GM12873 (cell line): ENCODE data around the gene ABCA2.

Experiments used
- TF ChIP-seq, protein P1 (sequence below): IDR thresholded peaks from 2 replicates; pipeline ENCODE4 v1.5.1; 2012; ENCODE audit warnings: low read depth, mild to moderate bottlenecking, moderate library complexity, low read length, control low read depth; ENCODE audit not compliant: insufficient read depth; ENCODE audit errors: missing control alignments

ABCA2 gene

DNA sequence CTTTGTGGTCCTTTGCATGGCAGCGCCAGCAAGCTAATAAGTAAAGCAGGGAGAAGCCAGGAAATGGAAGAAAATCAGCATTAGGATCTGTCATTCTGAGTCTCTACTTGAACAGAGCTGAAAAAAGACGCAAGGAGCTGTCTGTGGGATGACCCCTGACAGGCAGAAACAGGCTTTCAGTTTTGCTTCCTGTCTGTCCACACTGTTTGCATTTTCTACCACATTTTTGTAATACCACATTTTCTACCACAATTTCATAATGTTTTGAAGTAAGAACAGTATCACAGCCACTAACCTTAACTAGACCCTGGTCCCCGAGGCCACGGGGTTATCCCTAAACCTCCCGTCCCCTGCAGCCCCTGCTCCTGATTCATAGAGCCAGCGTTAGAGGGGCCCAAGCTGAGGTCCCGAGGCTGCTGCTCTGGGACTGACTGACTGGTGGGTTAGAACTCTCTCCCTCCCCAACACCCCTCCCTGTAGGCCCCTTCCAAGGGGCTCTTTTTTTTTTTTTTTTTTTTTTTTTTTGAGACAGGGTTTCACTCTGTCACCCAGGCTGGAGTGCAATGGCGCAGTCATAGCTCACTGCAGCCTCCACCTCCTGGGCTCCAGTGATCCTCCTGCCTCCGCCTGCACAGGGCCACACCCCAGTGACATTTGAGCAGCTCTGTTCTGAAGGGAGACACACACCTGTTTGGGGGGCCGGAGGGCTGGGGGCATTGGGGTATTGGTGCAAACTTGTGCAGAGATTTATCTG lies 27.7 kb downstream of the ABCA2 start:
- TF ChIP-seq, protein P1, sequence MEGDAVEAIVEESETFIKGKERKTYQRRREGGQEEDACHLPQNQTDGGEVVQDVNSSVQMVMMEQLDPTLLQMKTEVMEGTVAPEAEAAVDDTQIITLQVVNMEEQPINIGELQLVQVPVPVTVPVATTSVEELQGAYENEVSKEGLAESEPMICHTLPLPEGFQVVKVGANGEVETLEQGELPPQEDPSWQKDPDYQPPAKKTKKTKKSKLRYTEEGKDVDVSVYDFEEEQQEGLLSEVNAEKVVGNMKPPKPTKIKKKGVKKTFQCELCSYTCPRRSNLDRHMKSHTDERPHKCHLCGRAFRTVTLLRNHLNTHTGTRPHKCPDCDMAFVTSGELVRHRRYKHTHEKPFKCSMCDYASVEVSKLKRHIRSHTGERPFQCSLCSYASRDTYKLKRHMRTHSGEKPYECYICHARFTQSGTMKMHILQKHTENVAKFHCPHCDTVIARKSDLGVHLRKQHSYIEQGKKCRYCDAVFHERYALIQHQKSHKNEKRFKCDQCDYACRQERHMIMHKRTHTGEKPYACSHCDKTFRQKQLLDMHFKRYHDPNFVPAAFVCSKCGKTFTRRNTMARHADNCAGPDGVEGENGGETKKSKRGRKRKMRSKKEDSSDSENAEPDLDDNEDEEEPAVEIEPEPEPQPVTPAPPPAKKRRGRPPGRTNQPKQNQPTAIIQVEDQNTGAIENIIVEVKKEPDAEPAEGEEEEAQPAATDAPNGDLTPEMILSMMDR: no peak

DNA sequence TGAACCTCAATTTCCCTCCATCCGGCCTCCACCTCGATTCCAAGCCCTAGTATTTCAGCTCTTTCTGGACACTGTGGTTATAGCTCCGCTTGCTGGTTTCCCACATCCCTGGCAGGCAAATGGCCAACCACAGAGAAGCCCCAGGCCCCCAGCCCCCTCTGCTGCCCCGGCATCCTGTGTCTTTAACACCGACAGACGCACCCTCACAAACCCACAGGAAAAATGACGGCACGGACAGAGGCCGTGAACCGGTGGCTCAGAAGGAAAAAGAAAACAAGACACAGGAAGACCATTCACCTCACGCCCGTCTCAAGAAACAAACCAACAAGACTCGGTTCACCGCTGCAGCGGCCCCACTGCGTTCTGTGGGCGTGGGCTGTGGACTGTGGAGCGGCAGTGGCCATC lies 30.2 kb downstream of the ABCA2 start:
- TF ChIP-seq, protein P1: no peak

DNA sequence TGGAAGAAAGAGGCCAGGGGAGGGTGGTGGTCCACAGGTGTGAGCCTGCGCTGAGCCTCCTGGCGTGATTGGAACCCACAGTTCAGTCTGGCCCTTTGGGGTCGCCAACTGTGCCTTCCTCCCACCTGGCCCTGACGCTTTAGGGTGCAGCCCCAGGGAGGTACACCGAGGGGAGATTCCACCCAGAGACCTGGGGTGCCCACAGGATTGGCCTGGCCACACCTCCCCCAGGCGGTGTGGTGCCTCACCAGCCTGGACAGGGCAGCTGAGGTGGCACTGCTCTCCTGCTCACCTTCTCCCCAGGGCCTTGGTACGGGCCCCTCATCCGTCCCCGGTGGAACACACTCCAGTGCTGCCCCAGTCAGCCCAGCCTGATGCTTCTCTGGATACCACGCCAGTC lies 30.7 kb downstream of the ABCA2 start:
- TF ChIP-seq, protein P1: no peak

DNA sequence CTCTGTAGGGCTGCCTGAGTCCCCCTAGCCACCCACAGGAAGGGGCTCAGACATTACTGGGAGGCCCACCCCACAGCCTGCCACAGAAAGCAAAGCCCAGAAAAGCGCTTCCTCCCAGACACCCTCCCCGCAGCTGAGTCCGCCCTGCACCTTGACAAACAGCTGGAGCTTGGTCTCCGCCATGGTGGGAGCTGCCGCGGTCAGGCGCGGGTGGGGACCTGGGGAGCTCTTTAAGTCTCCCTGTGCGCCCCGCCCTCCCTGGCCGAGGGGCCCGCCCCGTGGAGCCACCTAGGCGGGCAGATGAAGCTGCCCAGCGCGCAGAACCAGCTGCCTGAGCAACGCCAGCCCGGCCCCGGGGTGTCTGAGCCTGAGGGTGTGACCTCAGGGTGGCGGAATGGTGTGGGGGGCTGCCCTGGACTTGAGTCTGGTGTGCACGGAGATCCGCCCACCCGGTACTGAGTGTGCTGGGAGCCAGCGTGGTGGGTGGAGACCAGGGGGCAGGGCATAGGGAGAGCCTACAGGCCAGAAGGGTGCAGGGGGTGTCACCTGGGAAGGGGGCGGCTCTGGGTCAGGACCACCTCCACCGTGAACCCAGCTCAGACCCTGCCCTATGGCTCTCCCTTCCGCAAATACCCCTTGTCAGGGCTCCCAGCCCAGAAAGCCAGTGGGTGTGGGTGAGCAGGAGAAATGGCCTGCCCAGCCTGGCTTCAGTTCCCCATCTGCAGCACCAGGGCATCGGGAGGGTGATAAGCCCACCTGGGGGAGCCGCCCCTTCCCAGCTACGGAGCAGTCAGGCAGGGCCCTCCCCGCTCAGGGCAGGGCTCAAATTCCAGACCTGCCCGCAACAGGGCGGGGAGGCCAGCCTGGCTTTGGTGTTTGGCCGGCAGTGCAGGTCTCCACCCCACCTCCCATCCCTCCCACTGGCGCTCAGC lies 31.4 kb downstream of the ABCA2 start, which contains the start of gene CLIC3:
TSS of gene CLIC3 (minus strand) at position 208 of the 932 bp plus-strand sequence. CDS start at position 183, 25 bp downstream.
- TF ChIP-seq, protein P1: no peak

DNA sequence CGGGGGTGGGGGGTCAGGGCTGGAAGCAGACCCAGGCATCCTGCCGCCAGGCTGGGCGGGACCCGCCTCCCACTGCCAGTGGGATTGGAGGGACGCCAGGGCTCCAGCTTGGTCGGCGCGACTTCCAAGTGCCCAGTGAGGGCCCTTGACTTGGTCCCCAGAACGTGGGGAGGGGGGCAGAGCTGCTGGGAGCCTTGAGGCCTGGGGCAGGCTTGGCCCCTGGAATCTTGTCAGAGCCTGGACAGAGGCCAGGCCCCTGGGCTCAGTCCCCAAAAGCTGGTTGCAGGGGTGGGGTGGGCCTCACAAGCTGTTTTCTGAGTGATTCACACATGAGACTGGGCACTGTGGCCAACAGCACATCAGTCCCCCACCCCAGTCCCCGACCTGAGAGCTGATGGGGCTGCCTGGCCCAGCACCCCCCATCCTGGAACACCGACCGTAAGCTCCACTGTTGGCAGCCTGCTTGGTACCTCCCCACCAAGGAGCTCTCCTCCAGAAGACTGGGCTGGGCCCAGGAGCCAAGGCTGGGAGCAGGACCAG lies 32.2 kb downstream of the ABCA2 start:
- TF ChIP-seq, protein P1: no peak

DNA sequence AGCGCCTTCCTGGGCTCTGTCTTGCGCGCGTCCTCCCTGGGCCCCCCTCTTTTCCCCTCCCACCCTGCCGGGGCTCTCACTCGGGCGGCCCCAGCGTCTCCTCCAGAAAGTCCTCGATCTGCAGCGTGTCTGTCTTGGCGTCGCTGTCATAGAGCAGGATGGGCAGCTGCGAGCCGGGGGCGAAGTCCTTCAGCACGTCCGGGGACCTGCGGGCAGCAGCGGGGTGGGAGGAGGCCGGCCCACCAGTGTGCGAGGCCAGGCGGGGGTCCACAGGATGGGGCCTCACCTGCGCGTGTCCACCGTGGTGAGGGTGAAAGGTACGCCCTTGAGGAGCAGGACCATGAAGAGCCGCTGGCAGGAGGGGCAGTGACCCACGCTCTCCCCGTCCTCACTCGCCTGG lies 32.7 kb downstream of the ABCA2 start:
- TF ChIP-seq, protein P1: no peak

DNA sequence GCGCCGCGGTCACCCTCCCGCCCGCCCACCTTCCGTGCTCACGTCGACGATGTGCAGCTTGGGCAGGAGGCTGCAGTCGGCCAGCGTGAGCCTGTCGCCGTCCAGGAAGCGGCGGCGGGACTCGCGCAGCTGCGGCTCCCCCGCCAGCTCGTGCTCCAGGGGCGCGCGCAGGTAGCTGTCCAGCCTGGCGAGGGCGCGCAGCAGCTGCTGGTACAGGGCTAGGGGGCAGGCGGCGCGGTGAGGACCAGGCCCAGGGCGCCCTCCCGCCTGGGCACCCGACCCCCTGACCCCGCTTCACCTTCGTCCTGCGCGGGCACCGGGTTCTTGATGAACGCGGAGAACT lies 33.2 kb downstream of the ABCA2 start:
- TF ChIP-seq, protein P1: no peak
